ENCODE results near the gene ADAM23. TPM values are rescaled to one million over a fixed set of nuclear protein-coding genes. Genes with fewer than 3 reads are reported as not detected.
"Not testable (repeated sequence)": the region's sequence is repeated elsewhere in the genome, so short reads cannot be mapped to it uniquely, and the experiment has no call there.

ADAM23 gene
- total RNA-seq (2014; rRNA removed; shearing (Covaris generic)): 2.7 and 7.7 TPM in 2 replicates

GRCh38 chr2:206442833-206443734, at the start of gene ADAM23:
ADAM23 (plus strand) TSS chr2:206443532; CDS start chr2:206443867, 335 bp downstream.
- in situ Hi-C loops (cut with HindIII; ENCODE audit: low sequenced_read_pairs): no loop called here
- DNase-seq (ENCODE audit: low spot score): peak; percentile 92

- in situ Hi-C loops (cut with HindIII; ENCODE audit: low sequenced_read_pairs): no loop called here
- DNase-seq (ENCODE audit: low spot score): no peak
These were observed 47.1 kb upstream of the ADAM23 start for GRCh38 chr2:206396211-206396610.

- DNase-seq (ENCODE audit: low spot score); in situ Hi-C loops (cut with HindIII; ENCODE audit: low sequenced_read_pairs): not testable (repeated sequence)
These were observed 40.3 kb upstream of the ADAM23 start for GRCh38 chr2:206402956-206403569.

GRCh38 chr2:206408323-206409320, 34.7 kb upstream of the ADAM23 start:
- in situ Hi-C loops (cut with HindIII; ENCODE audit: low sequenced_read_pairs): no loop called here
- no peak for DNase-seq (ENCODE audit: low spot score)

- in situ Hi-C loops (cut with HindIII; ENCODE audit: low sequenced_read_pairs): no loop called here
- no peak for DNase-seq (ENCODE audit: low spot score)
These were observed 32.6 kb upstream of the ADAM23 start for GRCh38 chr2:206410714-206411113.

GRCh38 chr2:206415618-206416243, 27.6 kb upstream of the ADAM23 start:
- no peak for DNase-seq (ENCODE audit: low spot score)
- in situ Hi-C loops (cut with HindIII; ENCODE audit: low sequenced_read_pairs): no loop called here

- no peak for DNase-seq (ENCODE audit: low spot score)
These were observed 24.4 kb upstream of the ADAM23 start for GRCh38 chr2:206418968-206419367.

GRCh38 chr2:206420721-206421120, 22.6 kb upstream of the ADAM23 start:
- no peak for DNase-seq (ENCODE audit: low spot score)
- in situ Hi-C loops (cut with HindIII; ENCODE audit: low sequenced_read_pairs): no loop called here

More at GRCh38 chr2:206418968-206419367, 24.4 kb upstream of the ADAM23 start:
- in situ Hi-C loops (cut with HindIII; ENCODE audit: low sequenced_read_pairs): no loop called here

- in situ Hi-C loops (cut with HindIII; ENCODE audit: low sequenced_read_pairs): no loop called here
- DNase-seq (ENCODE audit: low spot score): no peak
These were observed 20.8 kb upstream of the ADAM23 start for GRCh38 chr2:206422493-206422892.

- DNase-seq (ENCODE audit: low spot score): peak; percentile 4
These were observed 20.2 kb upstream of the ADAM23 start for GRCh38 chr2:206423147-206423546.

GRCh38 chr2:206424134-206424533, 19.2 kb upstream of the ADAM23 start:
- DNase-seq (ENCODE audit: low spot score): no peak
- in situ Hi-C loops (cut with HindIII; ENCODE audit: low sequenced_read_pairs): no loop called here

More at GRCh38 chr2:206423147-206423546, 20.2 kb upstream of the ADAM23 start:
- in situ Hi-C loops (cut with HindIII; ENCODE audit: low sequenced_read_pairs): no loop called here

GRCh38 chr2:206428783-206429182, 14.5 kb upstream of the ADAM23 start:
- in situ Hi-C loops (cut with HindIII; ENCODE audit: low sequenced_read_pairs): no loop called here
- DNase-seq (ENCODE audit: low spot score): no peak

- in situ Hi-C loops (cut with HindIII; ENCODE audit: low sequenced_read_pairs): no loop called here
- no peak for DNase-seq (ENCODE audit: low spot score)
These were observed 12.9 kb upstream of the ADAM23 start for GRCh38 chr2:206430452-206430851.

GRCh38 chr2:206431439-206431838, 11.9 kb upstream of the ADAM23 start:
- DNase-seq (ENCODE audit: low spot score): no peak
- in situ Hi-C loops (cut with HindIII; ENCODE audit: low sequenced_read_pairs): no loop called here

- DNase-seq (ENCODE audit: low spot score): no peak
These were observed 10.9 kb upstream of the ADAM23 start for GRCh38 chr2:206432193-206433082.

GRCh38 chr2:206433190-206433589, 10.1 kb upstream of the ADAM23 start:
- no peak for DNase-seq (ENCODE audit: low spot score)
- in situ Hi-C loops (cut with HindIII; ENCODE audit: low sequenced_read_pairs): no loop called here

More at GRCh38 chr2:206432193-206433082, 10.9 kb upstream of the ADAM23 start:
- in situ Hi-C loops (cut with HindIII; ENCODE audit: low sequenced_read_pairs): no loop called here

GRCh38 chr2:206433686-206434085, 9.6 kb upstream of the ADAM23 start:
- no peak for DNase-seq (ENCODE audit: low spot score)
- in situ Hi-C loops (cut with HindIII; ENCODE audit: low sequenced_read_pairs): no loop called here

GRCh38 chr2:206435742-206436141, 7.6 kb upstream of the ADAM23 start:
- in situ Hi-C loops (cut with HindIII; ENCODE audit: low sequenced_read_pairs): no loop called here
- DNase-seq (ENCODE audit: low spot score): no peak
